ENCODE data around the gene MICU1. TPM values are rescaled to one million over a fixed set of nuclear protein-coding genes. Genes with fewer than 3 reads are reported as not detected.
A peak's percentile ranks its signal among the peaks of the same experiment; 100 is the strongest.

Gene MICU1
- total and polyA plus RNA-seq, 2 donors (not counting 3 experiments of a cell fraction or from before 2014, with no cell fraction given): 27.5 to 48.0 TPM

- Histone ChIP-seq H3K4me2 (ENCODE audit: insufficient read depth, low read length) (no peak overlapping the region), H3K36me3 (ENCODE audit: control insufficient read depth in 2 of 2, extremely low read depth in 1 of 2, insufficient read depth in 2 of 2, low read length in 2 of 2) (peaks cover 0 to 4% of the 10 kb centered on the region in 2 experiments), H3K9ac (replicated peaks; ENCODE audit: extremely low read depth, insufficient read depth, low read length) (peak overlapping the region; percentile 11), H2AFZ (ENCODE audit: low read depth, low read length) (no peak overlapping the region), H3K79me2 (ENCODE audit: control insufficient read depth, insufficient read depth, low read length) (no peaks in the 10 kb centered on the region), H3K9me3 (replicated peaks; ENCODE audit: control insufficient read depth, insufficient read depth, low read length) (no peaks in the 10 kb centered on the region), H3K27ac (ENCODE audit: insufficient read depth, low read depth, low read length) (peak overlapping the region; percentile 75), H3K9me1 (replicated peaks; ENCODE audit: control insufficient read depth, extremely low read depth, insufficient read depth, low read length) (no peaks in the 10 kb centered on the region), H4K20me1 (replicated peaks; ENCODE audit: control insufficient read depth, extremely low read depth, insufficient read depth, low read length) (no peaks in the 10 kb centered on the region), H3K4me1 (ENCODE audit: control insufficient read depth, extremely low read depth, insufficient read depth, low read length) (peaks cover 58% of the 10 kb centered on the region), H3K27me3 (ENCODE audit: control insufficient read depth in 2 of 2, insufficient read depth in 2 of 2, low read length in 2 of 2) (no peaks in the 10 kb centered on the region), H3K4me3 (replicated peaks in 1 of 3; ENCODE audit: insufficient read depth in 1 of 3, low read depth in 1 of 3, low read length in 3 of 3) (no peak overlapping the region)
- no TSS peak for BruUV-seq (replicated peaks)
- dilution Hi-C loops (cut with MboI; ENCODE audit: extremely low pct_ligation_motif_present, low sequenced_read_pairs) (no loop called here), intact Hi-C loops (cut with micrococcal nuclease) (loop anchor here (1.0 to 5.0 kb wide), 3 partner anchors 7 to 354 kb away; no protein-coding TSS in a partner anchor)
- CTCF ChIA-PET: interaction anchor here (0.7 to 12.3 kb wide), 14 partner anchors 8 to 436 kb away, joined by 3 to 214 read pairs (median 6); partner anchors contain the start of gene DDIT4
- FAIRE-seq (peak; percentile 78), DNase-seq (ENCODE audit: low read depth, low spot score) (peak; percentile 86)
- POLR2A ChIA-PET: interaction anchor here (0.8 to 2.1 kb wide), 6 partner anchors 13 to 238 kb away, joined by 3 to 15 read pairs (median 4); partner anchors contain the start of gene DDIT4
- no peak for TF ChIP-seq POLR2A (IDR thresholded peaks at IDR 0.05; ENCODE audit: low read depth, low read length)
- no peak for TF ChIP-seq GATA2 (IDR thresholded peaks at IDR 0.05; ENCODE audit: insufficient read depth, insufficient read length, low read depth, low read length)
- no peak for TF ChIP-seq FOS (IDR thresholded peaks at IDR 0.05; ENCODE audit: borderline replicate concordance, insufficient read depth, low read length)
- TF ChIP-seq MYC (IDR thresholded peaks at IDR 0.05; ENCODE audit: low read depth, low read length): no peak
- TF ChIP-seq CTCF (IDR thresholded peaks at IDR 0.05; ENCODE audit: extremely low read depth in 1 of 2, insufficient read depth in 1 of 2, low read depth in 1 of 2, low read length in 2 of 2): peak; percentile 20 to 59
- no peak for TF ChIP-seq MAX (IDR thresholded peaks at IDR 0.05; ENCODE audit: insufficient read depth, insufficient read length)
- no peak for TF ChIP-seq JUN (IDR thresholded peaks at IDR 0.05; ENCODE audit: borderline replicate concordance, insufficient read depth, insufficient read length, low read depth)
- no peak for TF ChIP-seq EZH2 (IDR thresholded peaks at IDR 0.05; ENCODE audit: borderline replicate concordance, low read depth, low read length, severe bottlenecking)
- peak; percentile 43 for TF ChIP-seq POLR2AphosphoS5 (IDR thresholded peaks at IDR 0.05; ENCODE audit: insufficient read depth, low read depth, low read length)
Observed at GRCh38 chr10:72331575-72332422, 294.1 kb downstream of the MICU1 start.

Data from endothelial cell of umbilical vein (primary cell).